IMR-90 (cell line): ENCODE results near the gene DCAF11. TPM values are rescaled to one million over a fixed set of nuclear protein-coding genes. Genes with fewer than 3 reads are reported as not detected.

ENCODE experiments used
- ATAC-seq: fragments of 200-7000 bp; cut with Tn5 transposase; 2 replicates; pipeline ENCODE4 v1.9.1; 2020; ENCODE audit warnings: low read depth, mild to moderate bottlenecking, moderate library complexity
- BruUV-seq: library from RNA; stranded (reverse); fragments of 400-500 nt; replicated peaks from 2 replicates; lab custom pipeline; 2021; lab: Mats Ljungman, UMichigan
- CTCF ChIA-PET: fragments of 300-600 bp; formaldehyde crosslinking; extraction: SDS; loops from one replicate; lab custom pipeline; 2021; ENCODE audit warnings: antibody characterized with exemption; lab: Yijun Ruan, JAX
- POLR2A ChIA-PET: fragments of 300-600 bp; sonication (Branson Sonifier 250); formaldehyde crosslinking; loops from one replicate; lab custom pipeline; 2022; ENCODE audit warnings: antibody characterized with exemption; ENCODE audit not compliant: unreplicated experiment; lab: Charles Lee
- DNase-seq: peaks from one replicate; pipeline ENCODE4 v3.0.0; 2013
- H2AFZ ChIP-seq: replicated peaks from 2 replicates; pipeline ENCODE3; 2013; ENCODE audit warnings: low read length, mild to moderate bottlenecking; ENCODE audit not compliant: poor library complexity
- H2AK5ac ChIP-seq: 2 replicates; pipeline ENCODE4 v1.6.1; 2013; ENCODE audit warnings: low read depth, low read length, inconsistent platforms
- H2AK9ac ChIP-seq: replicated peaks from 2 replicates; pipeline ENCODE3; 2013; ENCODE audit warnings: mild to moderate bottlenecking, low read depth, low read length, moderate library complexity; ENCODE audit not compliant: poor library complexity
- H2BK120ac ChIP-seq: 2 replicates; pipeline ENCODE4 v1.6.1; 2013; ENCODE audit warnings: low read depth, low read length, inconsistent platforms
- H2BK15ac ChIP-seq: 3 replicates; pipeline ENCODE4 v1.6.1; 2013; ENCODE audit warnings: low read depth, low read length, inconsistent platforms
- H2BK20ac ChIP-seq: 2 replicates; pipeline ENCODE4 v1.6.1; 2013; ENCODE audit warnings: low read depth, mild to moderate bottlenecking, inconsistent platforms, low read length, moderate library complexity
- H2BK5ac ChIP-seq: 2 replicates; pipeline ENCODE4 v1.6.1; 2013; ENCODE audit warnings: mild to moderate bottlenecking, low read depth, low read length, inconsistent platforms; ENCODE audit not compliant: poor library complexity, severe bottlenecking
- H3K14ac ChIP-seq: replicated peaks from 2 replicates; pipeline ENCODE4 v1.6.1; 2013; ENCODE audit warnings: low read depth, low read length, inconsistent platforms
- H3K18ac ChIP-seq: 2 replicates; pipeline ENCODE4 v1.6.1; 2013; ENCODE audit warnings: low read depth, low read length, control low read depth
- H3K23ac ChIP-seq: 2 replicates; pipeline ENCODE4 v1.6.1; 2013; ENCODE audit warnings: low read depth, low read length, inconsistent platforms
- H3K27ac ChIP-seq: 2 replicates; pipeline ENCODE4 v1.5.1; 2013; ENCODE audit warnings: mild to moderate bottlenecking, control low read depth, low read length; ENCODE audit not compliant: insufficient read depth
- H3K27me3 ChIP-seq: 2 replicates; pipeline ENCODE4 v1.6.1; 2013; ENCODE audit warnings: low read length; ENCODE audit not compliant: control insufficient read depth, insufficient read depth
- H3K36me3 ChIP-seq: 2 replicates; pipeline ENCODE4 v1.6.1; 2013; ENCODE audit warnings: low read length, mixed read lengths; ENCODE audit not compliant: control insufficient read depth, insufficient read depth
- H3K4ac ChIP-seq: 2 replicates; pipeline ENCODE4 v1.6.1; 2013; ENCODE audit warnings: low read depth, low read length, inconsistent platforms
- H3K4me1 ChIP-seq: 2 replicates; pipeline ENCODE4 v1.6.1; 2013; ENCODE audit warnings: low read length, mixed read lengths; ENCODE audit not compliant: control insufficient read depth, insufficient read depth
- H3K4me2 ChIP-seq: 2 replicates; pipeline ENCODE4 v1.6.1; 2013; ENCODE audit warnings: low read depth, mild to moderate bottlenecking, control low read depth, low read length, moderate library complexity
- H3K4me3 ChIP-seq: 2 replicates; pipeline ENCODE4 v1.5.1; 2013; ENCODE audit warnings: low read depth, mild to moderate bottlenecking, control low read depth, low read length, moderate library complexity; ENCODE audit not compliant: insufficient read depth
- H3K56ac ChIP-seq: 2 replicates; pipeline ENCODE4 v1.6.1; 2013; ENCODE audit warnings: low read length, inconsistent platforms; ENCODE audit not compliant: insufficient read depth; ENCODE audit errors: extremely low read depth
- H3K79me1 ChIP-seq, 2 experiments: 2 replicates each; pipeline ENCODE4 v1.6.1; 2013; ENCODE audit warnings: low read length in 2 of 2, inconsistent platforms in 1 of 2, low read depth in 1 of 2
- H3K9ac ChIP-seq: 2 replicates; pipeline ENCODE4 v1.6.1; 2013; ENCODE audit warnings: low read depth, low read length, control low read depth
- H3K9me1 ChIP-seq: 2 replicates; pipeline ENCODE4 v1.6.1; 2013; ENCODE audit warnings: low read length, inconsistent platforms; ENCODE audit not compliant: insufficient read depth
- H3K9me3 ChIP-seq: 2 replicates; pipeline ENCODE4 v1.6.1; 2013; ENCODE audit warnings: low read length; ENCODE audit not compliant: control insufficient read depth, insufficient read depth
- H4K20me1 ChIP-seq: 2 replicates; pipeline ENCODE4 v1.6.1; 2013; ENCODE audit warnings: low read length, inconsistent platforms; ENCODE audit not compliant: insufficient read depth
- H4K5ac ChIP-seq: 2 replicates; pipeline ENCODE4 v1.6.1; 2013; ENCODE audit warnings: mild to moderate bottlenecking, low read depth, low read length, control low read depth
- H4K8ac ChIP-seq, 2 experiments: 2 replicates each; pipeline ENCODE4 v1.6.1; 2013; ENCODE audit warnings: low read depth in 2 of 2, low read length in 2 of 2, control low read depth in 1 of 2, inconsistent platforms in 1 of 2
- H4K91ac ChIP-seq: 2 replicates; pipeline ENCODE4 v1.6.1; 2013; ENCODE audit warnings: low read depth, low read length, inconsistent platforms; ENCODE audit not compliant: insufficient read depth
- ELK1 ChIP-seq: fragments of 150-350 bp; IDR thresholded peaks from 2 replicates; pipeline ENCODE4 v1.6.1; 2016; ENCODE audit warnings: low read depth, mild to moderate bottlenecking, low read length, moderate library complexity, borderline replicate concordance
- RCOR1 ChIP-seq: IDR thresholded peaks from 2 replicates; pipeline ENCODE4 v1.6.1; 2012; ENCODE audit warnings: mild to moderate bottlenecking, low read length, improper control_type of control experiment; ENCODE audit not compliant: insufficient replicate concordance
- WGBS, 2 experiments: methylation state at CpG; one replicate each; pipeline versions ENCODE4 v1.1.5 to v1.1.7; 2013; ENCODE audit warnings: missing lambda C conversion rate in 2 of 2; ENCODE audit not compliant: insufficient read length in 1 of 2; ENCODE audit errors: extremely low coverage in 2 of 2; 5-methylcytosine and 5-hydroxymethylcytosine counted together
- dilution Hi-C: fragments of 300-500 bp; cut with HindIII; formaldehyde crosslinking; loops from one replicate; pipeline ENCODE4 v1.14.3; 2018; ENCODE audit warnings: low sequenced_read_pairs; ENCODE audit not compliant: unreplicated experiment
- in situ Hi-C: fragments of 300-500 bp; cut with MboI; formaldehyde crosslinking; loops from 3 replicates; pipeline ENCODE4 v1.14.3; 2019; ENCODE audit warnings: low sequenced_read_pairs, inconsistent platforms, mixed read lengths
- intact Hi-C: fragments of 100-400 bp; cut with micrococcal nuclease; formaldehyde crosslinking; loops from 2 replicates; pipeline ENCODE4 v1.10.0; 2022
- polyA plus RNA-seq, 3 experiments: library from polyadenylated mRNA; depleted of rRNA; stranded (reverse); fragments of >200 nt; gene quantifications; 2 replicates each; pipeline ENCODE4 v1.2.3, GENCODE V29; 2012; ENCODE audit warnings: low replicate concordance in 1 of 3
- total RNA-seq: library from RNA; depleted of rRNA; stranded (reverse); fragments of >200 nt; gene quantifications from 2 replicates; pipeline ENCODE4 v1.2.3, GENCODE V29; 2012

Gene DCAF11
- total and polyA plus RNA-seq, 2 of the 4 experiments (the other 2 are of a cell fraction): 21.0 to 52.0 TPM

GRCh38 chr14:24133735-24134134 lies 19.2 kb downstream of the DCAF11 start:
- Histone ChIP-seq H3K9ac (no peak overlapping the region), H3K27ac (no peak overlapping the region), H3K4ac (no peak overlapping the region), H3K9me1 (peaks cover 17% of the 10 kb centered on the region), H4K5ac (no peak overlapping the region), H2AK9ac (no peak overlapping the region), H2AFZ (no peak overlapping the region), H3K36me3 (peaks cover 14% of the 10 kb centered on the region), H3K79me1 (peaks cover 11 to 26% of the 10 kb centered on the region in 2 experiments; a peak in 3 of 4 replicates), H4K8ac (no peak overlapping the region), H3K18ac (no peak overlapping the region), H2BK15ac (no peak overlapping the region), H2BK5ac (no peak overlapping the region), H3K56ac (no peak overlapping the region), H4K91ac (no peak overlapping the region), H4K20me1 (peaks cover 10% of the 10 kb centered on the region; the same call in 1 of the 2 replicates), H3K14ac (no peak overlapping the region), H3K9me3 (no peaks in the 10 kb centered on the region), H3K4me3 (no peak overlapping the region), H2AK5ac (no peak overlapping the region), H3K23ac (no peak overlapping the region), H3K4me2 (no peak overlapping the region), H3K27me3 (no peaks in the 10 kb centered on the region), H2BK120ac (no peak overlapping the region), H3K4me1 (peaks cover 8% of the 10 kb centered on the region; the same call in 1 of the 2 replicates), H2BK20ac (no peak overlapping the region)
- BruUV-seq: no TSS peak
- no CpG with 5 or more reads among the region's 1 CpG for WGBS, 2 experiments
- intact Hi-C loops (no loop called here), dilution Hi-C loops (no loop called here), in situ Hi-C loops (loop anchor here (10.0 to 25.0 kb wide), 3 partner anchors 301 to 1046 kb away; partner anchors contain the start of genes ACIN1, BCL2L2, C14orf119 and PABPN1)
- ATAC-seq: no peak
- no peak for DNase-seq
- CTCF ChIA-PET: interaction anchor here (1.1 kb wide), 1 partner anchor 27 kb away, joined by 4 read pairs; the partner anchor contains the start of gene IRF9
- POLR2A ChIA-PET: interaction anchor here (0.7 kb wide), 1 partner anchor 207 kb away, joined by 6 read pairs; no protein-coding TSS in a partner anchor
- TF ChIP-seq RCOR1 (no peak), ELK1 (no peak)
